Gastrocnemius medialis (tissue), 4 donors: Measurements from ENCODE around the gene TLE5. TPM values are rescaled to one million over a fixed set of nuclear protein-coding genes. Genes with fewer than 3 reads are reported as not detected.

Source experiments
- ATAC-seq, 2 donors: fragments of 150-250 bp; one replicate each; pipeline ENCODE4 v1.9.1; 2016
- DNase-seq, 2 donors: peaks; one replicate each; pipeline ENCODE4 v3.0.0-alpha.2; 2019
- H3K27ac ChIP-seq, 4 donors: fragments of 200-600 bp; sonication (generic); 1 replicate in 1 of 4; 2 replicates in 3 of 4; pipeline ENCODE4 v1.5.1; 2016 to 2018; ENCODE audit warnings: mild to moderate bottlenecking in 2 of 4, moderate library complexity in 1 of 4
- H3K27me3 ChIP-seq, 3 donors: fragments of 200-600 bp; sonication (generic) in 2 of 3; 1 replicate in 1 of 3; 2 replicates in 2 of 3; pipeline versions ENCODE4 v1.5.1 to v1.6.0; 2016 to 2019; ENCODE audit warnings: mild to moderate bottlenecking in 1 of 3, moderate library complexity in 1 of 3
- H3K36me3 ChIP-seq, 2 donors: fragments of 200-600 bp; sonication (generic) in 1 of 2; one replicate each; pipeline ENCODE4 v1.5.1; 2017 to 2018
- H3K4me1 ChIP-seq, 2 donors: fragments of 200-600 bp; sonication (generic) in 1 of 2; one replicate each; pipeline ENCODE4 v1.5.1; 2016 to 2017; ENCODE audit warnings: mild to moderate bottlenecking in 2 of 2
- H3K4me3 ChIP-seq, 4 donors: fragments of 200-600 bp; sonication (generic) in 3 of 4; 1 replicate in 1 of 4; 2 replicates in 3 of 4; pipeline ENCODE4 v1.5.1; 2016 to 2019; ENCODE audit warnings: mild to moderate bottlenecking in 2 of 4
- H3K9me3 ChIP-seq, 3 donors: fragments of 200-600 bp; sonication (generic) in 2 of 3; 1 replicate in 1 of 3; 2 replicates in 2 of 3; pipeline ENCODE4 v1.5.1; 2016 to 2019
- POLR2A ChIP-seq, 2 donors: fragments of 450-650 bp; IDR thresholded peaks; one replicate each; pipeline ENCODE4 v1.6.1; 2017; ENCODE audit warnings: antibody characterized with exemption in 2 of 2, mild to moderate bottlenecking in 2 of 2, moderate library complexity in 2 of 2
- in situ Hi-C, 4 donors: fragments of 200-750 bp; cut with MboI; loops; one replicate each; pipeline versions ENCODE4 v1.15.0 to v1.8.0; 2017; ENCODE audit warnings: low sequenced_read_pairs in 4 of 4
- intact Hi-C: fragments of 100-400 bp; cut with DNase I; formaldehyde crosslinking; loops from one replicate; pipeline ENCODE4 v1.15.1; 2023; ENCODE audit warnings: low total_unique reads
- total RNA-seq, 4 donors: library from RNA; depleted of rRNA; stranded (reverse); fragments of >200 nt; gene quantifications; one replicate each; pipeline versions ENCODE4 v1.1.0 to v1.2.3, GENCODE V29; 2016
- TF ChIP-seq, protein P1 (sequence below), 5 experiments: fragments of 450-650 bp in 3 of 5; fragments of 200-600 bp in 2 of 5; sonication (generic) in 2 of 5; IDR thresholded peaks in 4 of 5; conservative IDR thresholded peaks in 1 of 5; 1 replicate in 4 of 5; 2 replicates in 1 of 5; pipeline ENCODE4 v1.5.1; 2016 to 2019; ENCODE audit warnings: antibody characterized with exemption in 5 of 5, mild to moderate bottlenecking in 3 of 5, moderate library complexity in 3 of 5

TLE5 gene
- total RNA-seq, 4 donors from 2014 or later = 437 to 686 (median 474) TPM

DNA sequence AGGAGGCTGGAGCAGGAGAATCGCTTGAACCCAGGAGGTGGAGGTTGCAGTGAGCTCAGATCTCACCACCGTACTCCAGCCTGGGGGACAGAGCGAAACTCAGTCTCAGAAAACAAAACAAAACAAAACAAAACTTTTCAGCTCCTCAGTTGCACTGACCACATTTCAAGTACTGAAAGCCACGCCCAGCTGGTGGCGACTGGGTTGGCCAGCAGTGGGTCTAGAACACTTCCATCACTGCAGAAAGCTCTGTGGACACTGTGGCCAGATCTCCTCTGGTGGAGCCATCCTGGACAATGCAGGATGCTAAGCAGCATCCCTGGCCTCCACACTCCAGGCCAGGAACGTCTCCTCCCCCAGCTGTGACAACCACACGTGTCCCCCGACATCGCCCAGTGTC lies 54.3 kb downstream of the TLE5 start:
- DNase-seq (no peak), ATAC-seq (no peak)
- Histone ChIP-seq H3K4me1 (no peaks in the 10 kb centered on the region), H3K27ac (no peak overlapping the region), H3K9me3 (no peaks in the 10 kb centered on the region), H3K27me3 (no peaks in the 10 kb centered on the region), H3K36me3 (peaks cover 0 to 22% of the 10 kb centered on the region in 2 donors), H3K4me3 (no peak overlapping the region)
- in situ Hi-C loops (no loop called here), intact Hi-C loops (no loop called here)
- TF ChIP-seq POLR2A (IDR thresholded peaks at IDR 0.05) = no peak
- TF ChIP-seq, protein P1, sequence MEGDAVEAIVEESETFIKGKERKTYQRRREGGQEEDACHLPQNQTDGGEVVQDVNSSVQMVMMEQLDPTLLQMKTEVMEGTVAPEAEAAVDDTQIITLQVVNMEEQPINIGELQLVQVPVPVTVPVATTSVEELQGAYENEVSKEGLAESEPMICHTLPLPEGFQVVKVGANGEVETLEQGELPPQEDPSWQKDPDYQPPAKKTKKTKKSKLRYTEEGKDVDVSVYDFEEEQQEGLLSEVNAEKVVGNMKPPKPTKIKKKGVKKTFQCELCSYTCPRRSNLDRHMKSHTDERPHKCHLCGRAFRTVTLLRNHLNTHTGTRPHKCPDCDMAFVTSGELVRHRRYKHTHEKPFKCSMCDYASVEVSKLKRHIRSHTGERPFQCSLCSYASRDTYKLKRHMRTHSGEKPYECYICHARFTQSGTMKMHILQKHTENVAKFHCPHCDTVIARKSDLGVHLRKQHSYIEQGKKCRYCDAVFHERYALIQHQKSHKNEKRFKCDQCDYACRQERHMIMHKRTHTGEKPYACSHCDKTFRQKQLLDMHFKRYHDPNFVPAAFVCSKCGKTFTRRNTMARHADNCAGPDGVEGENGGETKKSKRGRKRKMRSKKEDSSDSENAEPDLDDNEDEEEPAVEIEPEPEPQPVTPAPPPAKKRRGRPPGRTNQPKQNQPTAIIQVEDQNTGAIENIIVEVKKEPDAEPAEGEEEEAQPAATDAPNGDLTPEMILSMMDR (IDR thresholded peaks at IDR 0.05 in 4 of 5, conservative IDR thresholded peaks at IDR 0.05 in 1 of 5) = no peak

DNA sequence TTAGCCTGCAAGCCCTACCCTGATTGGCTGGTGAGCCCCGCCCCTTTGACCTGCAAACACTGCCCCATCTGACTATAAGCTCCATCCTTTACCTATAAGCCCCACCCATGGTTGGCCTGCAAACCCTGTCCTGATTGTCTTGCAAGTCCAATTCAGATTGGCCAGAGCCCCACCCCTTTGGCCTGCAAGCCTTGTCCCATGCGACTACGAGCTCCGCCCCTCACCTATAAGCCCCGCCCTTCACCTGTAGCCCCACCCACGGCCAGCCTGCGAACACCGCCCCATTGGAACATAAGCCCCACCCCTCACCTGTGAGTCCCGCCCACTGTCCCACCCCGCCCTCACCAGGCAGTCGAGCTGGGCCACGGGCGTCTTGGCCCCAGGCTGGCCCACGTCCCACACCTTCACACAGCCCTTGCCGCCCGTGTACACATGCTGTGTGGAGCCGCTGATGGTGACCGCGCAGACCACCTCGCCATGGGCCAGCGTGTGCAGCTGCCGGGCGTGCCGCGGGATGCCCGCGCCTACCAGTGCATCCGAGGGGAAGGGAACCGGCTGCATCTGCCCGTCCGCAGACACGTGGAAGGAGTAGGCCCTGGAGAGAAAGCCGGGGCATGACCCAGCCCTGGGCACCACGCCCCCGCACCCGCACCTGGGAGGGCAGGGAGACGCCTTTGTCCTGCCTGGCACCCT lies 56.1 kb downstream of the TLE5 start:
- H3K4me1 ChIP-seq = no peaks in the 10 kb centered on the region
- no peaks in the 10 kb centered on the region for H3K9me3 ChIP-seq
- intact Hi-C loops = no loop called here
- H3K36me3 ChIP-seq = peaks cover 0 to 21% of the 10 kb centered on the region in 2 donors
- no peaks in the 10 kb centered on the region for H3K27me3 ChIP-seq
- TF ChIP-seq POLR2A (IDR thresholded peaks at IDR 0.05) = no peak
- TF ChIP-seq, protein P1 (IDR thresholded peaks at IDR 0.05 in 4 of 5, conservative IDR thresholded peaks at IDR 0.05 in 1 of 5) = no peak
- ATAC-seq = no peak
- no peak overlapping the region for H3K27ac ChIP-seq
- no peak overlapping the region for H3K4me3 ChIP-seq
- in situ Hi-C loops = no loop called here
- DNase-seq = no peak

DNA sequence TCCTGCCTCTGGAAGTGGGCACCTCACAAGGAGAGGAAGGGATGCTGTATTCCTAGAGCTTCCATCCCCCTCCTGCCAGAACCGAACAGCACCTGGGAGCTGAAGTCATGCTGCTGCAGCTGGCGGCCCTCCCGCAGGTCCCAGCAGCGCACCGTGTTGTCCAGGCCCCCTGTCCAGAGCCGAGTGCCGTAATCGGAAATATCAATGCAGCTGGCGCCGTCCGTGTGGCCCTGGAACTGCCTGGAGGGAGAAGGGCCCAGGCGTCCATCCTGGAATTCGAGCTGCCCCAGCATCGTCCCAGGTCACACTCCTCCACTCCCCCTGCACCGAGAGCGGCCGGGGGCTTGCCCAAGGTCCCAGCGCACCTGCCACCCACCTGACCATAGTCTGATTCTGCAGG lies 57.0 kb downstream of the TLE5 start:
- in situ Hi-C loops (no loop called here), intact Hi-C loops (no loop called here)
- TF ChIP-seq, protein P1 (IDR thresholded peaks at IDR 0.05 in 4 of 5, conservative IDR thresholded peaks at IDR 0.05 in 1 of 5) = no peak
- no peak for TF ChIP-seq POLR2A (IDR thresholded peaks at IDR 0.05)
- Histone ChIP-seq H3K36me3 (peaks cover 0 to 17% of the 10 kb centered on the region in 2 donors), H3K4me1 (no peaks in the 10 kb centered on the region), H3K4me3 (no peak overlapping the region), H3K27me3 (no peaks in the 10 kb centered on the region), H3K27ac (no peak overlapping the region), H3K9me3 (no peaks in the 10 kb centered on the region)
- ATAC-seq (no peak), DNase-seq (no peak)

DNA sequence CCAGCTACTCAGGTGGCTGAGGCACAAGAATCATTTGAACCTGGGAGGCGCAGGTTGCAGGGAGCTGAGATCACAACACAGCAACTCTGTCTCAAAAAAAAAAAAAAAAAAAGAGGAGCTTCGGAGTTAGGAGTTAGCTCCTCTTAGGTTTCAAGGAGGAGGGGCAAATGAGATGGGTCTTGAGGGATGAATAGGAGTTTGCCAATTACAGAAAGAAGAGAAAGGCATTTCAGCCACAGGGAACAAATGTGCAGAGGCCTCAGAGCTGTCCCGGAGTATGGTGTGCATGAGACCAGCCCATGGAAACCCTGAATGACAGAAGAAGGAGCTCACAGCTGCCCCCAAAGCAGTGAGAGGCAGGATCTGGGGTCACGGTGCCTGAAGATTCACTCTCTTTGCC lies 57.8 kb downstream of the TLE5 start:
- Histone ChIP-seq H3K36me3 (peaks cover 0 to 19% of the 10 kb centered on the region in 2 donors), H3K9me3 (no peaks in the 10 kb centered on the region), H3K4me3 (no peak overlapping the region), H3K27me3 (no peaks in the 10 kb centered on the region), H3K27ac (no peak overlapping the region), H3K4me1 (no peaks in the 10 kb centered on the region)
- in situ Hi-C loops = no loop called here
- ATAC-seq = no peak
- DNase-seq = no peak
- TF ChIP-seq, protein P1 (IDR thresholded peaks at IDR 0.05 in 4 of 5, conservative IDR thresholded peaks at IDR 0.05 in 1 of 5) = no peak
- no peak for TF ChIP-seq POLR2A (IDR thresholded peaks at IDR 0.05)
- intact Hi-C loops = no loop called here

DNA sequence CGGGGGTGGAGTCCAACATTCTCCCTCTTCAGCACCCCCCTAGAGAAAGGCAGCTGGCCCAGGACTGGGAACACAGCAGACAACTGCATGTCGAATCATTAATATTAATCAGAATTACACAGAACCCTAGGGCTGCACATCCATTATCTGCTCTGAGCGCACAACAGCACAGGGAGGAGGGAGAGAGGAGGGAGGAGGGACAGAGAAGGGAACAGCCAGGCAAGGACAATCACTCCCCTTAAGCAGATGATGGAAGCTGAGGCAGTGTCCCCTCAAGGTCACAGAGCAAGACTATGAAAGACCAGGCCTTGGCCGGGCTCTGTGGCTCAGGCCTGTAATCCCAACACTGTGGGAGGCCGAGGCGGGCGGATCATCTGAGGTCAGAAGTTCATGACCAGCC lies 59.2 kb downstream of the TLE5 start:
- ATAC-seq (no peak), DNase-seq (no peak)
- in situ Hi-C loops = no loop called here
- no peaks in the 10 kb centered on the region for H3K9me3 ChIP-seq
- TF ChIP-seq, protein P1 (IDR thresholded peaks at IDR 0.05 in 4 of 5, conservative IDR thresholded peaks at IDR 0.05 in 1 of 5) = no peak
- TF ChIP-seq POLR2A (IDR thresholded peaks at IDR 0.05) = no peak
- no peak overlapping the region for H3K27ac ChIP-seq
- no peak overlapping the region for H3K4me3 ChIP-seq
- H3K36me3 ChIP-seq = peaks cover 0 to 26% of the 10 kb centered on the region in 2 donors
- H3K27me3 ChIP-seq = no peaks in the 10 kb centered on the region
- intact Hi-C loops = no loop called here
- no peaks in the 10 kb centered on the region for H3K4me1 ChIP-seq
